Mesenchymal stem cell (in vitro differentiated cells and primary cell): Measurements from ENCODE around the gene ALG9.
"Not testable (repeated sequence)": the region's sequence is repeated elsewhere in the genome, so short reads cannot be mapped to it uniquely, and the experiment has no call there.

Source experiments
- DNase-seq: peaks from one replicate; pipeline ENCODE4 v3.0.0-alpha.2; 2013
- H2AFZ ChIP-seq: one replicate; pipeline ENCODE4 v1.6.1; 2013; ENCODE audit warnings: low read depth, mild to moderate bottlenecking, control low read depth, inconsistent platforms, low read length, moderate library complexity
- H2AK5ac ChIP-seq: 2 replicates; pipeline ENCODE4 v1.6.1; 2013; ENCODE audit warnings: low read length, moderate library complexity, mild to moderate bottlenecking, inconsistent platforms; ENCODE audit not compliant: severe bottlenecking
- H2BK120ac ChIP-seq: one replicate; pipeline ENCODE4 v1.6.1; 2013; ENCODE audit warnings: low read depth, mild to moderate bottlenecking, inconsistent platforms, low read length, moderate library complexity
- H2BK12ac ChIP-seq, 2 experiments: one replicate each; pipeline ENCODE4 v1.6.1; 2013; ENCODE audit warnings: inconsistent platforms in 2 of 2, low read length in 2 of 2, mild to moderate bottlenecking in 2 of 2, moderate library complexity in 2 of 2, control low read depth in 1 of 2
- H2BK15ac ChIP-seq: one replicate; pipeline ENCODE4 v1.6.1; 2013; ENCODE audit warnings: mild to moderate bottlenecking, low read depth, inconsistent platforms; ENCODE audit not compliant: poor library complexity, severe bottlenecking
- H2BK5ac ChIP-seq: 2 replicates; pipeline ENCODE4 v1.6.1; 2013; ENCODE audit warnings: low read depth, mild to moderate bottlenecking, low read length, control low read depth, inconsistent platforms; ENCODE audit not compliant: poor library complexity, severe bottlenecking
- H3K14ac ChIP-seq, 2 experiments: one replicate each; pipeline ENCODE4 v1.6.1; 2013; ENCODE audit warnings: inconsistent platforms in 2 of 2, low read length in 2 of 2, control low read depth in 1 of 2, mild to moderate bottlenecking in 1 of 2, moderate library complexity in 1 of 2
- H3K18ac ChIP-seq, 2 experiments: one replicate each; pipeline ENCODE4 v1.6.1; 2013; ENCODE audit warnings: inconsistent platforms in 2 of 2, low read length in 2 of 2, control low read depth in 1 of 2, low read depth in 1 of 2, mild to moderate bottlenecking in 1 of 2
- H3K23ac ChIP-seq, 2 experiments: one replicate each; pipeline ENCODE4 v1.6.1; 2013; ENCODE audit warnings: inconsistent platforms in 2 of 2, low read length in 2 of 2, mild to moderate bottlenecking in 2 of 2, moderate library complexity in 2 of 2, control low read depth in 1 of 2
- H3K27ac ChIP-seq: 2 replicates; pipeline ENCODE4 v1.5.1; 2013; ENCODE audit warnings: mild to moderate bottlenecking, moderate library complexity, low read length, control low read depth, inconsistent platforms; ENCODE audit not compliant: poor library complexity, severe bottlenecking
- H3K27me3 ChIP-seq, 2 experiments: 2 replicates each; pipeline versions ENCODE4 v1.6.1 to v1.7.0; 2013; ENCODE audit warnings: low read length in 2 of 2, mild to moderate bottlenecking in 2 of 2, moderate library complexity in 2 of 2, control low read depth in 1 of 2, inconsistent platforms in 1 of 2; ENCODE audit not compliant: control insufficient read depth in 1 of 2, insufficient read depth in 1 of 2
- H3K36me3 ChIP-seq, 2 experiments: 2 replicates each; pipeline versions ENCODE4 v1.6.1 to v1.7.0; 2013; ENCODE audit warnings: low read length in 2 of 2, control low read depth in 1 of 2, inconsistent platforms in 1 of 2, low read depth in 1 of 2, mild to moderate bottlenecking in 1 of 2; ENCODE audit not compliant: insufficient read depth in 2 of 2, control insufficient read depth in 1 of 2
- H3K4ac ChIP-seq, 2 experiments: one replicate each; pipeline ENCODE4 v1.6.1; 2013; ENCODE audit warnings: inconsistent platforms in 2 of 2, low read length in 2 of 2, mild to moderate bottlenecking in 2 of 2, moderate library complexity in 2 of 2, control low read depth in 1 of 2, low read depth in 1 of 2
- H3K4me1 ChIP-seq: 2 replicates; pipeline ENCODE4 v1.6.1; 2013; ENCODE audit warnings: low read depth, low read length, control low read depth; ENCODE audit not compliant: control insufficient read depth, insufficient read depth
- H3K4me2 ChIP-seq: 2 replicates; pipeline ENCODE4 v1.6.1; 2013; ENCODE audit warnings: low read length, mild to moderate bottlenecking, inconsistent platforms; ENCODE audit not compliant: poor library complexity, severe bottlenecking
- H3K4me3 ChIP-seq, 2 experiments: 2 replicates each; pipeline versions ENCODE4 v1.5.1 to v1.7.0; 2013; ENCODE audit warnings: low read length in 2 of 2, mild to moderate bottlenecking in 2 of 2, control low read depth in 1 of 2, low read depth in 1 of 2; ENCODE audit not compliant: insufficient read depth in 1 of 2
- H3K79me1 ChIP-seq: replicated peaks from 2 replicates; pipeline ENCODE4 v1.6.1; 2013; ENCODE audit warnings: mild to moderate bottlenecking, control low read depth, low read length, inconsistent platforms; ENCODE audit not compliant: poor library complexity, severe bottlenecking
- H3K9ac ChIP-seq: 2 replicates; pipeline ENCODE4 v1.7.0; 2013; ENCODE audit warnings: mild to moderate bottlenecking, low read length, moderate library complexity
- H3K9me3 ChIP-seq: 2 replicates; pipeline ENCODE4 v1.7.0; 2013; ENCODE audit warnings: mild to moderate bottlenecking, low read length; ENCODE audit not compliant: control insufficient read depth
- H4K8ac ChIP-seq: one replicate; pipeline ENCODE4 v1.6.1; 2013; ENCODE audit warnings: inconsistent platforms, mild to moderate bottlenecking, low read length, moderate library complexity
- H4K91ac ChIP-seq: one replicate; pipeline ENCODE4 v1.6.1; 2013; ENCODE audit warnings: mild to moderate bottlenecking, low read length, inconsistent platforms
- WGBS: methylation state at CpG from one replicate; pipeline ENCODE4 v1.1.7; 2013; ENCODE audit warnings: mixed read lengths; 5-methylcytosine and 5-hydroxymethylcytosine counted together

The ALG9 gene

DNA sequence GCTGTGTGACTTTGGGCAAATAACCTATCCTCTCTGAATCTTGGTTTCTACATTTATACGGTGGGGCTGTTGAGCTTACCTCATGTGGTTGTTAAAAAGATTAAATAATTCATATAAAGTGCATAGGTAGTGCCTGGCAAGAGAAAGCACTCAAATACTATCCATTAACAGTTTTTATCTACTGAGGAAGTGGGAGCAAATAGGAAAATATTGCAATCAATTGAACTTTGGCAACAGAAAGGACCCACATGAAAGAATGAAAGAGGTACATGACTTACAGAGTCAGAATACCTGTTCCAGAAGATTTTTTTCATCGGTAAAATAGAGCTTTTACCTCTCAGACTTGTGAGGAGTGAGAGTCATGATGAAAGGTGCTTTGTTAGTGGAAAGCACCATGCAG is 98.8 kb downstream of the ALG9 start:
- no peaks in the 10 kb centered on the region for H3K36me3 ChIP-seq
- no peak overlapping the region for H3K9ac ChIP-seq
- H3K79me1 ChIP-seq: no peaks in the 10 kb centered on the region
- H3K9me3 ChIP-seq: no peaks in the 10 kb centered on the region
- no peak overlapping the region for H2BK5ac ChIP-seq
- no peak overlapping the region for H2AK5ac ChIP-seq
- no peak overlapping the region for H3K4ac ChIP-seq
- no peak overlapping the region for H3K4me3 ChIP-seq
- no peak overlapping the region for H4K91ac ChIP-seq
- no peak overlapping the region for H3K23ac ChIP-seq
- WGBS: 100% methylated on average over 1 of the region's 2 CpGs
- H3K14ac ChIP-seq: no peak overlapping the region
- no peak overlapping the region for H4K8ac ChIP-seq
- H2BK12ac ChIP-seq: no peak overlapping the region
- H2BK15ac ChIP-seq: no peak overlapping the region
- no peak overlapping the region for H3K18ac ChIP-seq
- H3K4me2 ChIP-seq: no peak overlapping the region
- H2AFZ ChIP-seq: no peak overlapping the region
- no peaks in the 10 kb centered on the region for H3K4me1 ChIP-seq
- H3K27ac ChIP-seq: no peak overlapping the region
- H2BK120ac ChIP-seq: no peak overlapping the region
- H3K27me3 ChIP-seq: no peaks in the 10 kb centered on the region
- DNase-seq: no peak

DNA sequence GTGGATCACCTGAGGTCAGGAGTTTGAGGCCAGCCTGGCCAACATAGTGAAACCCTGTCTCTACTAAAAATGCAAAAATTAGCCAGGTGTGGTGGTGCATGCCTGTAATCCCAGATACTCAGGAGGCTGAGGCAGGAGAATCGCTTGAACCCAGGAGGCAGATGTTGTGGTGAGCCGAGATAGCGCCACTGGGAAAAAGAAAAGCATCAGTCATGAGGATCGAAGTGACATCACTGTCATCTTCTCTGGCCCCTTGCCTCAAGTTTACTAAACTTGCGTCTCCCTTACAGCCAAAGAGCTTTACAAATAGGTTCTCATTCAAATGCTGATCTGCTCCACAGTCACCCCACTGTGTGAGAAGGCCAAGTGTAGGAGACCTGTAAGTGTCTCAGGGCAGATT is 100.2 kb downstream of the ALG9 start:
- H2AFZ ChIP-seq, H3K18ac ChIP-seq, H2BK15ac ChIP-seq, H4K8ac ChIP-seq, H3K4me2 ChIP-seq, H3K4me1 ChIP-seq, H2AK5ac ChIP-seq, H3K36me3 ChIP-seq, H2BK12ac ChIP-seq, H3K14ac ChIP-seq, H4K91ac ChIP-seq, DNase-seq, H3K9ac ChIP-seq, H3K79me1 ChIP-seq, H3K9me3 ChIP-seq, H3K27ac ChIP-seq, H2BK120ac ChIP-seq, H3K27me3 ChIP-seq, H3K4ac ChIP-seq, H3K4me3 ChIP-seq, H2BK5ac ChIP-seq: not testable (repeated sequence)
- H3K23ac ChIP-seq: peak overlapping the region in 1 of 2 experiments; percentile 64
- 95% methylated on average over 4 of the region's 5 CpGs for WGBS

DNA sequence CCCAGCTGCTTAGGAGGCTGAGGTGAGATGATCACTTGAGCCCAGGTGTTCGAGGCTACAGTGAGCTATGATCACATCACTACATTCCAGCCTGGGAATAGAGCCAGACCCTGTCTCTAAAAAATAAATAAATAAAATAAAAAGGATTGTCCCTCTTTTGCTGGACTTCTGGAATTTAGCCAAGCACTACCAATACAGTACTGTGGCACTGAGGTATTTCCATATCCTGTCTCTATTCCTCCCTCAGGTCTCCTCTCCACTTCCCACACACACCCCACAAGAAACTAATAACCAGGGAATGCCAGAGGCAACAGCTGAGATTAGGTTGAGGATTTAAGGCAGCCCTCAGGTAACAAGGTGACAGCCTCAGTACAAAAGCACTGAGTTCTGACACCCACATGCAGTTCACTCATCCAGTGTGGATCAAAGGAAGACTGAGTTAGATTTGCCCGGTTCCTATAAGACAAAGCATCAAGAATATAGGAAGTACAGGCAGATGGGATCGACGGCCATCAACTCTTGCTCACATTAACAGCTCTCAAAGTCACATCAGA is 100.7 kb downstream of the ALG9 start:
- DNase-seq: no peak
- Histone ChIP-seq H2AK5ac (no peak overlapping the region), H3K23ac (no peak overlapping the region), H3K9me3 (no peaks in the 10 kb centered on the region), H3K4me2 (no peak overlapping the region), H3K18ac (no peak overlapping the region), H3K36me3 (no peaks in the 10 kb centered on the region), H2BK15ac (no peak overlapping the region), H3K14ac (no peak overlapping the region), H3K9ac (no peak overlapping the region), H3K27me3 (no peaks in the 10 kb centered on the region), H3K79me1 (no peaks in the 10 kb centered on the region), H3K4me1 (no peaks in the 10 kb centered on the region), H3K27ac (no peak overlapping the region), H2AFZ (no peak overlapping the region), H4K8ac (no peak overlapping the region), H3K4ac (no peak overlapping the region), H3K4me3 (no peak overlapping the region), H2BK120ac (no peak overlapping the region), H2BK5ac (no peak overlapping the region), H2BK12ac (no peak overlapping the region), H4K91ac (no peak overlapping the region)
- WGBS: 91% methylated on average over 3 of the region's 4 CpGs

DNA sequence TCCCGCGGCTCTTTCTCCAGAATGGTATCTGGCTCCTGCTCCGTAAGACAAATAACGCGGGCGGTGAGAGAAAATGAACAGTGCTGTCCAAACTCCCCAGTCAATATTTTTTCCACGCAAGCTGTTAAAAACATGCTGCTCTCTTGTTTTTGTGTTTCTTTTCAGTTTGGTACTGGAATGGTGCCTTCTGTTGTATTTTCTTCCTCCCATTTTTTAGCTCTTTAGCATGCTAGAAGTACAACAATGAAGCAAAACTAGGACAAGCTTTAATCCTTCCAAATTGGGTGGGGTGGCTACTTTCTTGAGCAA is 104.6 kb downstream of the ALG9 start:
- Histone ChIP-seq H3K18ac (no peak overlapping the region), H3K4me3 (peak overlapping the region; percentile 53 to 95), H3K4me2 (peak overlapping the region; percentile 84), H2AK5ac (no peak overlapping the region), H4K91ac (no peak overlapping the region), H3K9ac (peak overlapping the region; percentile 92), H4K8ac (no peak overlapping the region), H3K23ac (no peak overlapping the region), H2AFZ (no peak overlapping the region), H3K14ac (no peak overlapping the region), H3K27ac (peak overlapping the region; percentile 79), H3K27me3 (no peaks in the 10 kb centered on the region), H3K9me3 (no peaks in the 10 kb centered on the region), H3K4me1 (no peaks in the 10 kb centered on the region), H2BK5ac (no peak overlapping the region), H3K4ac (no peak overlapping the region), H2BK12ac (no peak overlapping the region), H2BK120ac (no peak overlapping the region), H2BK15ac (peak overlapping the region; percentile 33), H3K36me3 (peaks cover 8 to 27% of the 10 kb centered on the region in 2 experiments), H3K79me1 (peaks cover 10% of the 10 kb centered on the region)
- WGBS: 2% methylated on average over 6 of the region's 7 CpGs
- no peak for DNase-seq
